ENCODE data around the gene KRTAP10-2.

DNA sequence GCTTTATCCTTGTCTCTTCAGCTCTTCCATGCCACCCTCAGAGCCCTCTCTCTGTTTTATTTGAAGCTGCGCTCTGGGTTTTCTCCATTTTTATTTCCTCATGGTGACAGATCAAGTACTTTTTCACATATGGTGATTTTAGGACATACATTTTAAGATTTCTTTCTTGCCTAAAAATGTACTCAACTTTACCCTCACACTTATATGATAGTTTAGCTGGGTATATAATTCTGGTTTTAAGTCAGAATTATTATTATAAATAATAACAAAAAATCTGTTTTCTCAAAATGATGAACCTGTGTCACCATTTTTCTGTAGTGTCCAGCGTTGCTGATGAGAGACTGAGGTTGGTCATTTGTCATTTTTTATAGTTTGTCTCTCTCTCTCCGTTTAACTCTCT, 29.9 kb upstream of the KRTAP10-2 start:
- TF ChIP-seq, protein P1, sequence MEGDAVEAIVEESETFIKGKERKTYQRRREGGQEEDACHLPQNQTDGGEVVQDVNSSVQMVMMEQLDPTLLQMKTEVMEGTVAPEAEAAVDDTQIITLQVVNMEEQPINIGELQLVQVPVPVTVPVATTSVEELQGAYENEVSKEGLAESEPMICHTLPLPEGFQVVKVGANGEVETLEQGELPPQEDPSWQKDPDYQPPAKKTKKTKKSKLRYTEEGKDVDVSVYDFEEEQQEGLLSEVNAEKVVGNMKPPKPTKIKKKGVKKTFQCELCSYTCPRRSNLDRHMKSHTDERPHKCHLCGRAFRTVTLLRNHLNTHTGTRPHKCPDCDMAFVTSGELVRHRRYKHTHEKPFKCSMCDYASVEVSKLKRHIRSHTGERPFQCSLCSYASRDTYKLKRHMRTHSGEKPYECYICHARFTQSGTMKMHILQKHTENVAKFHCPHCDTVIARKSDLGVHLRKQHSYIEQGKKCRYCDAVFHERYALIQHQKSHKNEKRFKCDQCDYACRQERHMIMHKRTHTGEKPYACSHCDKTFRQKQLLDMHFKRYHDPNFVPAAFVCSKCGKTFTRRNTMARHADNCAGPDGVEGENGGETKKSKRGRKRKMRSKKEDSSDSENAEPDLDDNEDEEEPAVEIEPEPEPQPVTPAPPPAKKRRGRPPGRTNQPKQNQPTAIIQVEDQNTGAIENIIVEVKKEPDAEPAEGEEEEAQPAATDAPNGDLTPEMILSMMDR (IDR thresholded peaks at IDR 0.05): no peak
- no peak for TF ChIP-seq POLR2A (IDR thresholded peaks at IDR 0.05)

Data from vagina (tissue), 2 donors.